ENCODE measurements around the gene TMEM163.
"Not testable (repeated sequence)": the region's sequence is repeated elsewhere in the genome, so short reads cannot be mapped to it uniquely, and the experiment has no call there.

TMEM163 gene

GRCh38 chr2:134665727-134666506, 52.9 kb downstream of the TMEM163 start:
- no peak for DNase-seq (ENCODE audit: low read depth in 2 of 2)

GRCh38 chr2:134663451-134664450, 55.0 kb downstream of the TMEM163 start:
- no peak for DNase-seq (ENCODE audit: low read depth in 2 of 2)

GRCh38 chr2:134662751-134663150, 56.0 kb downstream of the TMEM163 start:
- no peak for DNase-seq (ENCODE audit: low read depth in 2 of 2)

- no peak for DNase-seq (ENCODE audit: low read depth in 2 of 2)
Measured at GRCh38 chr2:134660626-134661402, 58.0 kb downstream of the TMEM163 start.

- DNase-seq (ENCODE audit: low read depth in 2 of 2), result no peak
Measured at GRCh38 chr2:134659724-134660123, 59.1 kb downstream of the TMEM163 start.

DNA sequence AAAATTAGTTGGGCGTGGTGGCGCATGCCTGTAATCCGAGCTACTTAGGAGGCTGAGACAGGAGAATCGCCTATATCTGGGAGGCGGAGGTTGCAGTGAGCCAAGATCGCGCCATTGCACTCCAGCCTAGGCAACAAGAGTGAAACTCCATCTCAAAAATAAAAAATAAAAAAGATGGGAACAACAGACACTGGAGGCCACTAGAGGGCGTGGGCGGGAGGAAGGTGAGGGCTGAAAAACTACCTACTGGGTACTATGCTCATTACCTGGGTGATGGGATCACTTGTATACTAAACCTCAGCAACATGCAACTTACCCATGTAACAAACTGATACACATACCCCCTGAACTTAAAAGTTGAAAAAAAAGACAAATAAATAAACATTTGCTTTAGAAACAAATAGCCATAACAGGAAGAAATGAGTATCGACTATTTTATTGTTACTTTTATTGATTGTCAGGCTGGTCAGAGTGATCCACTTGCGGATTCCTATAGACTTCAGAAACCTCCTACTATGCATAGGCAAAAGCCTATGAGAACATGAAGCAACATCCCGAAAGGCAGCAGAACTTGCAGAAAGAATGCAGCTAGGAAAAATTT, 61.0 kb downstream of the TMEM163 start:
- no peak for DNase-seq (ENCODE audit: low read depth in 2 of 2)

DNA sequence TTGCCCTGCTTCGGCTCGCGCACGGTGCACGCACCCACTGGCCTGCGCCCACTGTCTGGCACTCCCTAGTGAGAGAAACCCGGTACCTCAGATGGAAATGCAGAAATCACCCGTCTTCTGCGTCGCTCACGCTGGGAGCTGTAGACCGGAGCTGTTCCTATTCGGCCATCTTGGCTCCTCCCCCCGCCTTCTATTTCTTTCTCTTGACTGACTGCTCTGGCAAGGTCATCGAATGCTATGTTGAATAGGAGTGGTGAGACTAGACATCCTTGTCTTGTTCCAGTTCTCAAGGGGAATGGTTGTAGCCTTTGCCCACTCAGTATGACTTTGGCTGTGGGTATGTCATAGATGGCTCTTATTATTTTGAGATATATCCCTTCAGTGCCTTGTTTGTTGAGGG, 62.4 kb downstream of the TMEM163 start:
- DNase-seq (ENCODE audit: low read depth in 2 of 2), result not testable (repeated sequence)

DNA sequence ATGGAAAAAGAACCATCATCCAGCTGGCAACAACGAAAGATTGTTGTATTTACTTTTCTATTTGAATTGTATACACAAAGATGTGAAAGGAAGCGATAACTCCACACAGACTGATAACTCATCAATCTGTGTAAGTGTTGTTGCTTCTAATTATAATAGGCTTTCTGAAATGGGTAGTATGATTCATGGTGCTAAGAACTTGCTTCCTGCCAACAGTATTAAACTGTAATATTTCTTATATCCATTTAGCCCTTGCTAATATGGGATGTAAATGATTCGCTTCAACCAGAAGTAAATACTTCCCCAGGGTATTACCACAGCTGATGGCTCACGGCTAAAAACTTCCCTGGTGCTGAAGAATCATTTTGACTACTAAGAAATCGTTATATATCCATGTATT, 70.2 kb downstream of the TMEM163 start:
- DNase-seq (ENCODE audit: low read depth in 2 of 2), result no peak

GRCh38 chr2:134647607-134648256, 71.1 kb downstream of the TMEM163 start:
- DNase-seq (ENCODE audit: low read depth in 2 of 2), result no peak

DNA sequence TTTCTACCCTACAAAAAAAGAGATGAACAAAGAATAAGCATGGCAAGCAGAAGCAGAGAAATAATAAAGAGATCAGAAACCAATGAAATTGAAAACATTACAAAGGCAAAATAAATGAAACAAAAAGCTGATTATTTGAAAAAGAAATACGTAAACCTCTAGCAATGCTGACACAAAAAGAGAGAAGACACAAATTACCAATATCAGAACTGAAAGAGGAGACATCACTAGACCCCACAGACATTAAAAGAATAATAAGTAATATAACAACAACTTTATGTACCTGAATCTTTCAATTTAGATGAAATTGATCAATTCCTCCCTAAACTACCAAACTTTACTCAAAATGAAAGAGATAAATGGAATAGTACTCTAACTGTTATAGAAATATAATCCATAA, 75.9 kb downstream of the TMEM163 start:
- DNase-seq (ENCODE audit: low read depth in 2 of 2), result no peak

- no peak for DNase-seq (ENCODE audit: low read depth in 2 of 2)
Measured at GRCh38 chr2:134640494-134640893, 78.3 kb downstream of the TMEM163 start.

GRCh38 chr2:134639265-134639664, 79.5 kb downstream of the TMEM163 start:
- DNase-seq (ENCODE audit: low read depth in 2 of 2), result no peak

- no peak for DNase-seq (ENCODE audit: low read depth in 2 of 2)
Measured at GRCh38 chr2:134636714-134637113, 82.1 kb downstream of the TMEM163 start.

- no peak for DNase-seq (ENCODE audit: low read depth in 2 of 2)
Measured at GRCh38 chr2:134634054-134634753, 84.6 kb downstream of the TMEM163 start.

- DNase-seq (ENCODE audit: low read depth in 2 of 2), result no peak
Measured at GRCh38 chr2:134630504-134631159, 88.2 kb downstream of the TMEM163 start.

DNA sequence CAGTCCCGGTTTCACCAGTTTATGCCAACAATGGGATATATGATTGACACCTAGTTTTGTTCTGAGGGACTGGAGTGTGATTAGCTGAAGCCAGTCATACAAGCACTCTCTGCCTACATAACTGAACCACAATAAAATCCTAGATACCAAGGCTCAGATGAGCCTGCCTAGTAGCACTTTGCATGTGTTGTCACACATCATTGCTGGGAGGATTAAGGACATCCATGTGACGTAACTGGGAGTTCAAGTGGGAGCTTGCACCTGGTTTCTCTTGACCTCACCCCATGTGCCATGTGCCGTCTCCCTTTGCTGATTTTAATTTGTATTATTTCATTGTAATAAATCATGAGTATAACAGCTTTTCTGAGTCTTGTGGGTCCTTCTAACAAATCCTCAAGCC, 90.3 kb downstream of the TMEM163 start:
- no peak for DNase-seq (ENCODE audit: low read depth in 2 of 2)

DNA sequence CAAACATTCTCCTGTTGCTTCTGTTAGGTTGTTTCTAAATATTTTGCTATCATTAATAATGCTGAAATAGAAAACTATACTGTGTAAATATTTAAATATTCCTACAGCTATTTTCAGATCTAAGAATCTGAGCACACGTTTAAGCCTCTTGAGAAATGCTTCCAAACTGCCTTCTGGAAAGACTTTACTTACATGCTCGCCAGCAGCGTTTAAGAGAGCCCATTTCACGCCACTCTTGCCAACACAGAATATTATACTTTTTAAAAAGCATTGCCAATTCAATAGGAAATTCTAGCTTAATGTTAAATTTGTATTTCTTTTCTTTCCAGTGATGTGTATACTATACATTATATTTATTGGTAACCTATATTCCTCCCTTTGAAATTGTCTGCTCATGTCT, 92.0 kb downstream of the TMEM163 start:
- no peak for DNase-seq (ENCODE audit: low read depth in 2 of 2)

GRCh38 chr2:134625311-134625710, 93.5 kb downstream of the TMEM163 start:
- DNase-seq (ENCODE audit: low read depth in 2 of 2), result no peak

GRCh38 chr2:134623796-134624195, 95.0 kb downstream of the TMEM163 start:
- no peak for DNase-seq (ENCODE audit: low read depth in 2 of 2)

GRCh38 chr2:134623046-134623445, 95.8 kb downstream of the TMEM163 start:
- no peak for DNase-seq (ENCODE audit: low read depth in 2 of 2)

Measured in stimulated activated CD8-positive, alpha-beta memory T cell treated with anti-CD3 and anti-CD28 coated beads, Interleukin-7, amount 100 ng/mL, for 4 hours (primary cell).